ENCODE data around the gene GRIK1. TPM values are rescaled to one million over a fixed set of nuclear protein-coding genes. Genes with fewer than 3 reads are reported as not detected.

Gene GRIK1
- polyA plus RNA-seq, 1 donor, result 1.7 TPM

GRCh38 chr21:29786496-29787360 lies 153.1 kb downstream of the GRIK1 start:
- no peak for DNase-seq

- DNase-seq, result no peak
Measured at GRCh38 chr21:29777160-29777559, 162.6 kb downstream of the GRIK1 start.

DNA sequence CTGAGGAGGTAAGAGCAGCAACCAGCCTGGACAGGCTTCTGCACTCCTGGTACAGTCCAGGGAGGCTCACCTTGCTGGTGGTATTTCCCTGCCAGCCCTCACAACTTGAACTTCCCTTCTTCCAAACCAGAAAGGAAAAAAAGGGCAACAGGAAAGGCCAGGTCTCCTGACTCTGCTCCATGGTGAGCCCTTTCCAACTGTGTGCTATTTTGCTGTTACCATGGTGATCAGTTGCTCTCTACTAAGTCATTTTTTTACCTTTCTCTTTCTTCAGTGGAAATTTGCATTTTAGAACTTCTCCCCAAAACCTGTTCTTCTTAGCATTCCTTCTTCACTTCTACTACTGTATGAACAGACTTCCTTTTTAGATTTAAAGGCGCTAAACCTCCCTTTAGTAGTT lies 164.3 kb downstream of the GRIK1 start:
- DNase-seq, result no peak

DNA sequence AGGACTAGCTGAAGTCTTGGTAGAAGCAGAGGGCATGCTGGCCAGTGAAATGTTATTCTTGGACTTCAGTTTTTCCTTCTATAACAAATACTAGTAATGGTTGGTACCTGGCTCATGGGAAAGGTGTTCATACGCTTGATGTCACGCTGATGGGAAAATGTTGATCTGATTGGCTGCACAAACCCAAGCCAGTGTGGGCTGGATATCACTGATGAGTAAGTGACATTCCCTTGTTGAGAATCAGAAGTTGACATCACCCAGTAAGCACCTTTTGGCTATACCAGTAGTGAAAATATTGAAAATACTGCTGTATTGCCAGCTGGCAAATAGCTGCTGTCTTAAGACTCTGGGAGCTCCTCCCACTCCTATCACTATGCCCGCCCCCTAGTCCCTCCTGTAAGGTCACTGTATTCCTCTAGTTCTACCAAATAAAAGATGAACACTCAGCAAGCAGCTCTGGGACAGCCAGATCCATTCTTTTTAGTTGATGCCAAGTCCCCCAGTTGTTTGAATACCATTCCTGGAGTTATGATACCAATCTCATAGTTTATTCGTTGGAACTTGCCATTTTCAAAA lies 168.2 kb downstream of the GRIK1 start:
- no peak for DNase-seq

GRCh38 chr21:29763674-29764073 lies 176.1 kb downstream of the GRIK1 start:
- no peak for DNase-seq

GRCh38 chr21:29762570-29763082 lies 177.2 kb downstream of the GRIK1 start:
- no peak for DNase-seq

GRCh38 chr21:29753216-29753615 lies 186.6 kb downstream of the GRIK1 start:
- no peak for DNase-seq

GRCh38 chr21:29751473-29752185 lies 188.2 kb downstream of the GRIK1 start:
- DNase-seq, result no peak

GRCh38 chr21:29749957-29750356 lies 189.8 kb downstream of the GRIK1 start:
- no peak for DNase-seq

GRCh38 chr21:29749223-29749622 lies 190.6 kb downstream of the GRIK1 start:
- DNase-seq, result no peak

DNA sequence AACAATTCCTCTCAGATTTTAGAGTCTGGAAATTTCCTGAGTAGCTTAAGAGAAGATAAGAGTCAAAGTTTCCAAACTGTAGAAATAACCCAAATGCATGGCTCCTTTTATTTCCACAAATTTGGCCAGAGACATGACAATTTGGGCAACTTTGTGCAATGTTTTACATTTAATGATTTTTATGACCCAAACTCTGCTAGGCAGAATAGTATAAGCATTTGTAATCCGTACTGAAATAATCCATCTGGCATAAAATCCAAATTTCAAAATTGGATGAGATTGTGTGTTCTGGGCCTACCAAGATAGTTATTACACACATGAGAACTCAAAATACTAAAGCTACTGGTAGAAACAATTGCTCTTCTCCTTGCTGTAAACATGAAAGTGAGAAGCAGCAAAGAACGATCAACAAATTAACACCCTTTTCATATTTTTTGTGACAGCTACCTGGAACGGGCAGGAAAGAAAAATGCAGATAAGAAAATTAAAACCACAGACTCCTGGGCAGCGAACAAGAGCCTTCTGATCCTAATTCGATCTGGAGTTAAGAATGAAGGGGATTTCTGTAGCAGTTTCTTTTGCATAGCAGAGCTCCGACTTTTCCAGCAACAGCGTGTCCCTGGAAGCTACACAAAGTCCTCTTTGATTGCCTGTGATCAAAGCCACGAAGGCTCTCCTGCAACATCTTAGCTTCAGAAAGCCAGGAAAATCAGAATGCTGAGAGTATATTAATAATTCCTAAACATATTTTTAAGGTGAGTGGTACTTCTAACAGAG lies 191.2 kb downstream of the GRIK1 start:
- DNase-seq, result no peak

DNA sequence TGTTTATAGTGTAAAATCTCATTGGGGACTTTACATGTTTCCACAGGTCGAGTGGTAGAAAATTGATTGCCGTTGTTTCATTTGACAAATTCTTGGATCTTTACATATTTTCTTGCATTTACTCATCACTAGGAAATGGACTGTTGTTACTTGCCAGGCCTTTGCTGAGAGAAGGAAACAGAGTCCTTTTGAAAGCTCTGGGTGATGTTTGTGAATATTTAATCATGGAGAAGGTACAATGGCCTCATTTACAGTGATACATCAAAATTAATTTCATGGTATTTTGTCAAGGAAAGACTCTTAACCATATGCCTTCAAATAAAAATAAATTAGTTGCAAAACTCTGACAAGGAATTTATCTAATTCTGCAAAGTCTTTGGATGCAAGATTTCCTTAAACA lies 198.0 kb downstream of the GRIK1 start:
- DNase-seq, result no peak

- no peak for DNase-seq
Measured at GRCh38 chr21:29739176-29739575, 200.6 kb downstream of the GRIK1 start.

GRCh38 chr21:29738730-29739129 lies 201.1 kb downstream of the GRIK1 start:
- no peak for DNase-seq

DNA sequence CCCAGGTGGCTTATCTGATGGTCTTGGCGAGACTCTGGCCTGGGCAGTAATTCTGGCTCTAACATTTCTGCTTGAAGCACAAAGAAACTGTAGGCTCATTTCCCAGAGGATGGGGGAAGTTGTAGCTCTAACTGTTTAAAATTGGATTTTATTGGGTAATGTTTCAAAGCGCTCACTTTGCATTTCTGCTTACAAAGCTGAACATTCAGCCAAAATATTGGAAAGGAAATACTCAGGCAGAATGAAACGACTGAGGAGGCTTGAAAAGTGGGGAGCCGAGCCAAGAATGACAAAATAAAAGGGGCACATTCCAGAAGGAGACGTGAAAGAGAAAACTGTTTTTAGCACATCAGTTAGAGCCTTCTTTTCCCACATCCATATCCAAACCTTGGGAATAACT lies 202.6 kb downstream of the GRIK1 start:
- peak; percentile 11 for DNase-seq

DNA sequence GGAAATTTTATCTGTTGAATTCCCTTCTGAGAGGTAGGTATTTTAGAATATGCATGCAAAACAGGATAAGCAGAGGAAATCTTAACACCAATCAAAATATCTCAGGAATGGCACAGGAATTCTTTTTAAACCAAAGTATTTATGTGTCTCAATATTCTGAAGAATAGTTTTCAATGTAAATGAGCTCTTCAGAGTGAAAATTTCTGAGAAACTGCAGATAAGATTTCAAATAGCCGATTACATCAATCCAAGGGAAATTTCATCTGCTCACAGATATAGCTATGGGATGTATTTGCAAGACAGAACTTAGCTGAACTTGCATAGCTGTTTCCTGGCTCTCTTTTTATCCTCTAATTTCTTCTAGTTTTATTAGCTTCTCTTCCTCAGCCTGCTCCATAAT lies 209.5 kb downstream of the GRIK1 start:
- no peak for DNase-seq

DNA sequence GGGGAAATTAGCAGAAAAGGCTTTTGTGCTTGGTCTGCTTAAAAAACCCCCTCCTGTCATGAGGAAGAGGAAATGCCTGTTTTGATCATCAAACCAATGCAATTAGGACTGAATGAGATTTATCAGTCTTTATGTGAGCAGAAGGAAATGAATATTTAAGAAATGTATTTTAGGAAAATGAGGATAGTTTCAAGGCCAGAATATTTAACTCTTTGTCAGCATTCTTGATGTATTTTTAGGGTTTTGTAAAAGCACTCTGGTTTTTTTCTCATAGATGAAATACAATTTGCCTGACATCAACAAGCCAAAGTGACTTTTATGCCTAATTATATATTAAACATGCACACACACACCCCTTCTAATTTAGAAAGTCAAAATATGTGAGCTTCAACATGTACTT lies 213.8 kb downstream of the GRIK1 start:
- no peak for DNase-seq

GRCh38 chr21:29725025-29725736 lies 214.6 kb downstream of the GRIK1 start:
- no peak for DNase-seq

DNA sequence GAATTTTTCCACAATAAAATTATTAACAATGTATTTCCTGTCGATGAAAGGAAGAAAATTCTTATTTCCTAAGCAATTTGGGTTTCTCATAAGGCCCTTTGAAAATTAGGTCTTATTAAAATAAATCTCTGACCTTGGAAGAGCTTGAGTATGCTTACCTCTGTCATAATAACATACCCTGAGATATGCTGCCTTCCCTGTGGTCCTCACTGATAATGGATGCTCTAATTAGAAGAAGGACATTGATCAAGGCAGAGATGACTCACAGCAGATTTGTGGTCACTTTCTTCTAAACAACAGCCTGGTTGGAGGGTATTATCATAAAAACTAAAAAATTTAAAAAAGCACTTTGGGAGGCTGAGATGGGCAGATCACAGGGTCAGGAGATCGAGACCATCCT lies 217.8 kb downstream of the GRIK1 start:
- DNase-seq, result no peak

- no peak for DNase-seq
Measured at GRCh38 chr21:29721221-29721620, 218.6 kb downstream of the GRIK1 start.

DNA sequence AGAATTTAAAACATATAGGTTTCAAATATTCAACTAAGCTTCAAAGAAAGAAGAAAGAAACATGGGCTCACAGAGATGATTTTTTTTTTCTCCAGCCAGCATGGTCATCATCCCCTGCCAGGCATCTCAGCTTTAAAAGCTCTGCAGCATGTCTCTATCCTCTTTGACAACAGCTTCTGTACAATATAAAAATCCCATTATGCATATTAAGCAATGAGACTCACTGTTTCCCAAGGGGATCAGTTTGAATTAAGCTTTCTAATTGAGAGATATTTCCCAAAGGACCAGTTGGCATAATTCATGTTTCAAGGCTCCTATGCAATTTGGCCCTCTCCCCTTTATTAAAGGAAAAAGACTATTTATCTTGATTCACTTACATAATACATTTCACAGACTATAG lies 220.3 kb downstream of the GRIK1 start:
- no peak for DNase-seq

Data from left kidney (tissue), 2 donors.